T-helper 1 cell treated with Interleukin-12 subunit alpha and Interleukin-12 subunit beta and Interleukin-4 antibody, amounts not matched to agents 30 μg/mL and 1 μg/mL, for 36 hours (primary cell): ENCODE data around the gene TMEM87A.

Experiments
- H3K27ac Mint-ChIP-seq: one replicate; pipeline ENCODE4 v1.8.0; 2021; ENCODE audit warnings: mild to moderate bottlenecking, mixed read lengths
- H3K27me3 Mint-ChIP-seq: one replicate; pipeline ENCODE4 v1.8.0; 2021; ENCODE audit warnings: low read depth, mixed read lengths
- H3K36me3 Mint-ChIP-seq: one replicate; pipeline ENCODE4 v1.8.0; 2021; ENCODE audit warnings: low read depth, mixed read lengths
- H3K4me1 Mint-ChIP-seq: one replicate; pipeline ENCODE4 v1.8.0; 2021; ENCODE audit warnings: low read depth, mixed read lengths
- H3K4me3 Mint-ChIP-seq: one replicate; pipeline ENCODE4 v1.8.0; 2021; ENCODE audit warnings: mild to moderate bottlenecking, moderate library complexity, mixed read lengths
- H3K9me3 Mint-ChIP-seq: one replicate; pipeline ENCODE4 v1.8.0; 2021; ENCODE audit warnings: mixed read lengths

The TMEM87A gene

GRCh38 chr15:42282344-42282743, 9.1 kb upstream of the TMEM87A start:
- no peak overlapping the region for H3K27ac Mint-ChIP-seq
- no peaks in the 10 kb centered on the region for H3K9me3 Mint-ChIP-seq
- no peaks in the 10 kb centered on the region for H3K27me3 Mint-ChIP-seq
- peaks cover 15% of the 10 kb centered on the region for H3K36me3 Mint-ChIP-seq
- H3K4me3 Mint-ChIP-seq: no peak overlapping the region
- H3K4me1 Mint-ChIP-seq: peaks cover 10% of the 10 kb centered on the region

- no peaks in the 10 kb centered on the region for H3K9me3 Mint-ChIP-seq
These were observed 6.0 kb upstream of the TMEM87A start for GRCh38 chr15:42279234-42279723.

GRCh38 chr15:42276762-42277161, 3.5 kb upstream of the TMEM87A start:
- H3K27ac Mint-ChIP-seq: no peak overlapping the region
- H3K27me3 Mint-ChIP-seq: no peaks in the 10 kb centered on the region
- no peaks in the 10 kb centered on the region for H3K9me3 Mint-ChIP-seq
- peaks cover 39% of the 10 kb centered on the region for H3K4me1 Mint-ChIP-seq
- peaks cover 15% of the 10 kb centered on the region for H3K36me3 Mint-ChIP-seq
- H3K4me3 Mint-ChIP-seq: no peak overlapping the region

More at GRCh38 chr15:42279234-42279723, 6.0 kb upstream of the TMEM87A start:
- Mint-ChIP-seq H3K4me3 (no peak overlapping the region), H3K36me3 (peaks cover 10% of the 10 kb centered on the region), H3K27ac (peak overlapping the region; percentile 52), H3K27me3 (no peaks in the 10 kb centered on the region), H3K4me1 (peaks cover 27% of the 10 kb centered on the region)

- Mint-ChIP-seq H3K4me1 (peaks cover 46% of the 10 kb centered on the region), H3K36me3 (peaks cover 19% of the 10 kb centered on the region), H3K27ac (peak overlapping the region; percentile 99), H3K9me3 (no peaks in the 10 kb centered on the region), H3K27me3 (no peaks in the 10 kb centered on the region), H3K4me3 (peak overlapping the region; percentile 38)
These were observed 2.7 kb upstream of the TMEM87A start for GRCh38 chr15:42275780-42276391.

- Mint-ChIP-seq H3K9me3 (no peaks in the 10 kb centered on the region), H3K36me3 (peaks cover 21% of the 10 kb centered on the region), H3K4me1 (peaks cover 55% of the 10 kb centered on the region)
These were observed 1.4 kb upstream of the TMEM87A start for GRCh38 chr15:42274702-42274989.

GRCh38 chr15:42273900-42274701, 868 bp upstream of the TMEM87A start:
- Mint-ChIP-seq H3K27me3 (no peaks in the 10 kb centered on the region), H3K36me3 (peaks cover 21% of the 10 kb centered on the region), H3K4me3 (peak overlapping the region; percentile 99), H3K27ac (peak overlapping the region; percentile 99), H3K9me3 (no peaks in the 10 kb centered on the region), H3K4me1 (peaks cover 49% of the 10 kb centered on the region)

More at GRCh38 chr15:42274702-42274989, 1.4 kb upstream of the TMEM87A start:
- Mint-ChIP-seq H3K27me3 (no peaks in the 10 kb centered on the region), H3K4me3 (peak overlapping the region; percentile 99), H3K27ac (peak overlapping the region; percentile 99)

- H3K36me3 Mint-ChIP-seq: peaks cover 25% of the 10 kb centered on the region
- peak overlapping the region; percentile 7 for H3K4me3 Mint-ChIP-seq
- H3K9me3 Mint-ChIP-seq: no peaks in the 10 kb centered on the region
- H3K4me1 Mint-ChIP-seq: peaks cover 46% of the 10 kb centered on the region
- no peaks in the 10 kb centered on the region for H3K27me3 Mint-ChIP-seq
- H3K27ac Mint-ChIP-seq: no peak overlapping the region
These were observed 2.2 kb downstream of the TMEM87A start for GRCh38 chr15:42270996-42271395.

GRCh38 chr15:42270551-42270950, 2.7 kb downstream of the TMEM87A start:
- no peak overlapping the region for H3K4me3 Mint-ChIP-seq
- no peak overlapping the region for H3K27ac Mint-ChIP-seq
- H3K9me3 Mint-ChIP-seq: no peaks in the 10 kb centered on the region
- H3K4me1 Mint-ChIP-seq: peaks cover 46% of the 10 kb centered on the region
- peaks cover 30% of the 10 kb centered on the region for H3K36me3 Mint-ChIP-seq
- no peaks in the 10 kb centered on the region for H3K27me3 Mint-ChIP-seq

- H3K27ac Mint-ChIP-seq: no peak overlapping the region
- H3K36me3 Mint-ChIP-seq: peaks cover 48% of the 10 kb centered on the region
- H3K4me3 Mint-ChIP-seq: no peak overlapping the region
These were observed 5.9 kb downstream of the TMEM87A start for GRCh38 chr15:42267286-42267685.

GRCh38 chr15:42264795-42265194, 8.4 kb downstream of the TMEM87A start:
- peaks cover 50% of the 10 kb centered on the region for H3K36me3 Mint-ChIP-seq
- no peak overlapping the region for H3K27ac Mint-ChIP-seq
- no peak overlapping the region for H3K4me3 Mint-ChIP-seq
- no peaks in the 10 kb centered on the region for H3K9me3 Mint-ChIP-seq
- no peaks in the 10 kb centered on the region for H3K27me3 Mint-ChIP-seq
- H3K4me1 Mint-ChIP-seq: peaks cover 17% of the 10 kb centered on the region

More at GRCh38 chr15:42267286-42267685, 5.9 kb downstream of the TMEM87A start:
- peaks cover 36% of the 10 kb centered on the region for H3K4me1 Mint-ChIP-seq
- no peaks in the 10 kb centered on the region for H3K9me3 Mint-ChIP-seq
- no peaks in the 10 kb centered on the region for H3K27me3 Mint-ChIP-seq

- Mint-ChIP-seq H3K27me3 (no peaks in the 10 kb centered on the region), H3K9me3 (peaks cover 35% of the 10 kb centered on the region), H3K4me1 (no peaks in the 10 kb centered on the region), H3K36me3 (peaks cover 69% of the 10 kb centered on the region), H3K27ac (no peak overlapping the region), H3K4me3 (no peak overlapping the region)
These were observed 19.9 kb downstream of the TMEM87A start for GRCh38 chr15:42253300-42253699.

GRCh38 chr15:42240823-42241222, 32.4 kb downstream of the TMEM87A start:
- no peaks in the 10 kb centered on the region for H3K9me3 Mint-ChIP-seq
- H3K4me1 Mint-ChIP-seq: peaks cover 24% of the 10 kb centered on the region
- peaks cover 38% of the 10 kb centered on the region for H3K36me3 Mint-ChIP-seq
- H3K4me3 Mint-ChIP-seq: no peak overlapping the region
- no peaks in the 10 kb centered on the region for H3K27me3 Mint-ChIP-seq
- H3K27ac Mint-ChIP-seq: peak overlapping the region; percentile 47

GRCh38 chr15:42239528-42240182, 33.6 kb downstream of the TMEM87A start:
- Mint-ChIP-seq H3K36me3 (peaks cover 44% of the 10 kb centered on the region), H3K4me3 (no peak overlapping the region), H3K9me3 (no peaks in the 10 kb centered on the region), H3K27me3 (no peaks in the 10 kb centered on the region), H3K4me1 (peaks cover 24% of the 10 kb centered on the region), H3K27ac (no peak overlapping the region)

GRCh38 chr15:42233107-42233506, 40.1 kb downstream of the TMEM87A start:
- H3K4me1 Mint-ChIP-seq: peaks cover 3% of the 10 kb centered on the region
- H3K9me3 Mint-ChIP-seq: no peaks in the 10 kb centered on the region
- H3K36me3 Mint-ChIP-seq: peaks cover 25% of the 10 kb centered on the region
- no peaks in the 10 kb centered on the region for H3K27me3 Mint-ChIP-seq
- H3K27ac Mint-ChIP-seq: no peak overlapping the region
- no peak overlapping the region for H3K4me3 Mint-ChIP-seq

GRCh38 chr15:42232606-42233005, 40.6 kb downstream of the TMEM87A start:
- peaks cover 28% of the 10 kb centered on the region for H3K36me3 Mint-ChIP-seq
- H3K27me3 Mint-ChIP-seq: no peaks in the 10 kb centered on the region
- peaks cover 3% of the 10 kb centered on the region for H3K4me1 Mint-ChIP-seq
- H3K9me3 Mint-ChIP-seq: no peaks in the 10 kb centered on the region
- no peak overlapping the region for H3K4me3 Mint-ChIP-seq
- H3K27ac Mint-ChIP-seq: no peak overlapping the region
